ENCODE results near the gene PIGK.

The PIGK gene

DNA sequence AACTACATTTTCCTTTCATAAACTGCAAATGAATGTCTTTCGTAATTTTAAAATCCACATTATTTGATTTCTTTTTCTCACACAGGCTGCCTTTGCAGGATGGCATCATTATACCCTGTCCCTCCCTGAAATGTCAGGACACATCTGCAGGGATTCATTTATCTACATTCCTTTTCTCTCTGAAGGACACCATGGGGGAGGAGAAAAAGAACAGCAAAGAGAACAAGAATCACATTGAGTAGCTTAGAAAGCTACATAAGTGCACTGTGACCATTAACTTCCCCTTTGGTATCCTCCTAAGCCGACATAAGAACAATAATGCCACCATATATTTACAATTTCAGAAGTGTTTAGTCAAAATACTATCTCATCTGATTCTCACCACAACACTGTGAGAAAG, 129.5 kb downstream of the PIGK start:
- DNase-seq, result no peak

DNA sequence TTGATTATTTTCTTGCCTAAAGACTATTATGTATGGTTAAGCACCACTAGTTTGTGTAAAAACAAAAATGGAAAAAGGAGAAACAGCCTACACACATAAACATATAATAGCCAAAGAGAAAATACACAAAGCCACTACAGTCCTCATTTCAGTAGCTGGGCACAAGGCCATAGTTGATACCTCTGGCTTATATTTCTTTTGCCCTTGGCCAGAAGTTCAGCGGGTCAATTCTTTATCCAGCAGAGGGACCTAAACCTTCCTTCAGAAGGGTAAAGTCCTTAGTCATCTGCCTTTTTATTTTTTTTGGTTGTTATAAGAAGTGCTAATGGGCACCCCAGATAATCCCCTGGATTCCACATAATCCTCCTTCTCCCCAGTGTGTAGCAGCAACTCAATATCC, 134.1 kb downstream of the PIGK start:
- DNase-seq, result no peak

DNA sequence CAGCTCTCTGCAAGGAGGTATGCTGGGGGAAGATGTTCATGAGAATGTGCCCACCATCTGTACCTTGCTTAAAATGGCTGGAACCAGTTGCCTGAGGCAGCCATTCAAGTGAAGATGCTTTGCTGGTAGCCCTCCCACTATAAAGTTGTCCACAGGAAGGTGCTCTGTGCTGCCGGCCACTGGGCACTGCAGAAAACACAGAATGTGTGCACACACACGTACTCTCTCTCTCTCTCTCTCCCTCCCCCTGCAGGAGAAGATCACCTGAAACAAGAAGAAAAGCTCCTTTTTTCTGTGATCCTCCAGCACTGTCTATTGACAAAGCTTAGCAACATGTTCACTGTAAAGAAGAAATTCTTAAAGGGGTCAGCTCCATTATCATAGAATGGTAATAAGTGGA, 134.8 kb downstream of the PIGK start:
- no peak for DNase-seq

DNA sequence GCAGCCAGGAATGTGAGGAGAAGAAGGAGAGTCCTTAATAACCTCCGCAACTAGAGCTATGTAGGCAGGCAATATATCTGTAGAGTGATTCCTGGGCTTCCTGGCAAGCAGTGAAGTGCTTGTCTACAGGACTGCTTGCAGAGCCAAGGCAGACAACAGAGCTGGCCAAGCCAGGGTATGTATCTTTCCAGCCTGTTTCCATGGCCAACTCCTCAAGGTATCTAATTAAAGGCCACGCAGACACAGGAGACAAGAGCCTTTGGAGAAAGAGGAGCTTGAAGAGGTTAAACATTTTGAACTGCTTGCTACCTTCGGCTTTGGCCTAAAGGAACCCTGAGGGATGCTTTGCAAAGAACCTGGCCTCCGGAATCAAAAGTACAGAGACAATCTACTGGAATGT, 137.4 kb downstream of the PIGK start:
- no peak for DNase-seq

DNA sequence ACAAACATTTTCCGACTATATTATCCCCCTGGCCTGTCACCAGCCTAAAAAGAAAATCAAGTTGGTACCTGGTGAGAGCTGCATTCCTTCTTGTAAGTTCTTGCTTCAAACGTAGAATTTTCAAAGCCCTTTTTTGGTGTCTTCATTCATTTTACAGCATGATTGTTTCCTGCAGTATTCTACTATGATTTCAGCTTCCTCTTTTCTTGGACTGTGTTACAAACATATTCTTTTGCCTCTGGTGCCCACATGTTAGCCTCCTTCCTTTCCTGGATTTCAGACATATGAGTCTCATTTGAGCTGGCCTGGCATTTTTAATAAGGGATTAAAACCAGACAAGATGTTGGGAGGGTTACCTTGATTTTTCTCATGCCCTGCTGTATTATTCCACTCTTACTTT, 142.5 kb downstream of the PIGK start:
- DNase-seq, result no peak

DNA sequence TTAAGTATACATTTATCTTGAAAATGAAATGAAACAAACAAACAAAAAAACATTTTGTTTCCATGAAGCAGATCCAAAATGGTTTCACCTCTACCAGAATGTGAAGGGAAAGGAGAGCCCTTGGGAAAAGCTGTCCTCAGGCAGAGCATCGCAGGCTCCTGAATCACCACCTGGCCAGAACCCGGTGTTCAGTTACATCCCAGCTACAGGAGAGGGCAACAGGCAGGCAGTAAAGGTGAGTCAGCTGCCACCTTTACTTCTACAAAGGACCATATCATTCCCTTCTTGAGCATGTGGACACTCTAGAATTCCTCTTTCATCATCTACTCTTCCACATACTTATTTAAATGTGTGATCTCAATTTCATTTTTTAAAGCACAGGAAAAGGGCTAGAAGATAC, 151.2 kb downstream of the PIGK start:
- no peak for DNase-seq

DNA sequence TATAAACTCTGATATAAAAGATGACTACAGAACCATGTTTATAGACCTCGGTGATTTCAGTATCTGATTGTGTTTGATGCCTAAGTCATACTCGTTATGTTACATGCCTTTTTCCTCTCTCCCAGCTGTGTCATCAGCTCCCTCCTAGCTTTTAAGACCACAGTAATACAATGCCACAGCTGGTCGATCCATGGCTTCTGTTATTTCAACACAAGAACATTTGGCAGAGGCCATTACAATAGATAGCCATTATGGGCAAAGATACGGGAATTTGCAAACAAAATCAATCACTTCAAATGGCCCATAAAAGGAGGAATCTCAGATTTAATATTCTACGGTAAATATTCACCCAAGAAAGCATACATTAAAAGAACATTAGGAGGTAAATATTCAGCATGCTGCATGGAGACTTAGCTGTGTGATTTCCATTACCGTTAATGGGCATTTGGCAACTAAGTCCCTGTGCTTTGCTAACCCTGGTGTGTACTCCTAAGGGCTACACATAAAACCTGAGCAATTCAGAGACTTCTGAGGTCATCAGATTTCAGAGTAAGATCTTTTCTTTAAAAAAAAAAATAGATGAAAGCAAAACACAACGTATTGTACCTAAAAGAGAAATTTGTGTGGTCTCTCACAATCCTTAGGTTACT, 153.4 kb downstream of the PIGK start:
- no peak for DNase-seq

DNA sequence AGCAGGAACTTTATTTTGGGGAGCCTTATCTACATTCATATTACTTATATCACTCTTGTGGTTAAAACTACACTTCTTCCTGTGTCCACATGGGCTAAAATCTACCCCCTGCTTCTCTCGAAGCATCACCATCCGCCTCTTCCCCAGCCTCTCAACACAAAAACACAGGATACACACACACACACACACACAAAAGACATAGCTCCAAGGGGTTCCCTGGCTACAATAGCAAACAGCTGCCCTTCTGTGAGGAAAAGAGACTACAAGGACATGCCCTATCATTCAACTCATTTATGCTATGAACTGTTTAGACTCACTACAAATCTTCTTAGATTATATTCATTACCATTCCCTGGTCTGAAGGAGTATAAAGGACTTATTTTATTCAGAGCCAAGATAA, 155.0 kb downstream of the PIGK start:
- DNase-seq, result no peak

DNA sequence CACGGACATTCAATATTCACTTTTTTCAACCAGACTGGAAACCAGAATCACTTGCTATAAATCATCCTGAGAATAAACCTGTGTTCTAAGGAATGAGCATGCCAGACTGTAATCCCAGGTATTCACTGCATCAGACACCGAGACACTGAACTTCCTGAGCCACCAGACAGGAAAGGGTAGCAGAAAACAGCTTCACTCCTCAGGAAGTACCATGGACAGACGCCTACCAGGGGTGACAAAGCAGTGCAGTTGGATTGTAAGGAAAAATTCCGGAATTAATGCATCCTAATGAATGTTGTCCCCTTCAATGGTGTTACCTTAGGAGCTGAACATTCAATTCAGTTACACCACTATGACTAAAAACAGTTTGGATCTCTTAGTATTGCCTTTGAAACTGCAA, 156.1 kb downstream of the PIGK start:
- DNase-seq, result no peak

DNA sequence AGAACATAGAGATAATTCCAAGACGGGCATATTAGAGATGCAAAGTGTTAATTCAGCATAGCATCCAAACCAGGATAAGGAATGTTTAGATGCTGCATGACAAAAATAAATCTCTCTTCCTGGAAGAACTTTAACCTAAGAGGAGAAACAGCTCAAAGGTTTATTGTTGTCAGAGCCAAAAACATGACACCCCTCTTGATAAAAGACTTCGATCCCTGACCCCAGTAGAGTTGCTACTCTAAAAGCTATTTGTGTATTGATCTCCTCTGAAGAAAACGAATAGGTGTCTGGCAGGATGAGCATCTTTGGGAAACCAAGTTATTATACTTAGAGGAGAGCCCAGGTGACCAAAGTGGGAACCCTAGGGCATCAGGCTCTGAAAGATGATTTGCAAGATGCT, 158.1 kb downstream of the PIGK start:
- DNase-seq, result no peak

DNA sequence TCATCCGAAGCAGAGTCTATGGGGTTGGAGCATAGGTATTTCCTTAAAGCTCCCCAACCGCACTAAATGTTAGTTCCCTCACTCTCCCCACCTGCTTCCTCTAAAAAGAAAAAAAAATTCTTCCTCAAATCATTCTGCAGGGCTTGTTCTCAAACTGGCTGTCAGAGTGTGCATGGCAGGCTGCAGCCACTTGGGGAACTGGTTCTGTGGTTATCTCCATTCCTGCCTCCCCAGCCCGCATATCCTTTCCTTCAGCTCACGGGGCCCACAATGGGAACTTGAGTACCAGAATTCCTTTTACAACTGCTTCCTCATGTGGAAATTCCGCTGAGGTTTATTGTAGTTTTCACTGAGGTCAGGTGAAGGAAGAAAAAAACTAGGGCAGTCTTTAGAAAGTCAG, 159.2 kb downstream of the PIGK start:
- no peak for DNase-seq

DNA sequence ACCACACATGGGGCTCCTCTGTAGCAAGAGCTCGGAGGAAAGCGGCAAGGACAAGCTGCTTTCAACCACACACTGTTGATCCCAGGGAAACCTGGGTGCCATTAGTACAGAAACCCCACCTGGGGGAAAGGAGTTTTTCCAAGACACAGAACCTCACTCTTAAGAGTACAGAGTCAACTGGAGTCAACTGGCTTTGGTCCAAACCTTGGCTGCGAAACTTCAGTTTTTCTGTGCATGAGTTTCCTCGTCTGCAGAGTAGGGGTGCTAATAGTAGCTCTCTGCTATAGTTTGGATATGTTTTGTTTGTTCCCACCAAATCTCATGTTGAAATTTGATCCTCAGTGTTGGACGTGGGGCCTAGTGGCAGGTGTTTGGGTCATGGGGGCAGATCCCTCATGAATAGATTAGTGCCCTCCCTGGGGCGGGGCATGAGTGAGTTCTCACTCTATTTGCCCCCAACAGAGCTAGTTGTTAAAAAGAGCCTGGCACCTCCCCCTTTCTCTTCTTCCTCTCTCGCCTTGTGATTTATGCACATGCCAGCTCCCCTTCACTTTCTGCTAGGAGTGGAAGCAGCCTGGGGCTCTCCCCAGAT, 161.1 kb downstream of the PIGK start:
- no peak for DNase-seq

DNA sequence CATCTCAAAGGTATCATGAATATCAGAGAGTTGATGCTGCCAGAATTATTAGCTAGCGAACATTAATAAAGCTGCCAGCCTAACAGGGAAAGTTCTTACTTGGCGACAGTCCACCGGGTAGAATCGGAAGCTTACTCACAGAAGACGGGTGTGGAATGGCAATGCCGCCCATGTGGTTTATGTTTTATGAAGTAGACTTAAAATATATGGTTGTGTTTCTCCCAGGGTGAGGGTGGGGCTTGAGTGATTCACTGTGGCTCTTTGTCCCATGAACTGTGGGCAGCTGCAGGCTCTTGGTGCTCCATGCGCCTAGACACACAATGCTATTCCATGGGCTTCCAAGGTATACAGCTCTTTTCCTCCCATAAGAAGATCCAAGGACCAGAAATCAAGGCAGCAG, 162.7 kb downstream of the PIGK start:
- no peak for DNase-seq

DNA sequence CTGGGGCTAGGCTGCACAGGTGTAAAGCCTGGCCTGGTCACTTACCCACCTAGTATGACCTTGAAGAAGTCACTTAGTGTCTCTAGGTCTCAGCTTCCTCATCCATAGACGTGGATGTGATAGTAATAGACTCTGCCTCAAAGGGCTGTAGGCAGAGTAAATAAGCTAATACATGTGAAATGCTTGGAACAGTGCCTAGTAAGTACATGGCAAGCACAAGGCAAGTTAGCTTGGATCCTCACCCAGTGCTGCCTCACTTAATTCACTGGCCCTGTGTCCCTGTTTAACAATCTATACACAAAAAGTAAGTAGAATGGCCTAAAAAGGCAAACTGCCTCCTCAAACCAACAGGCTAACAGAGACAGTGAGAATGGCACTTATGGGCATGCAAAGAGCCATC, 167.8 kb downstream of the PIGK start:
- DNase-seq, result no peak

DNA sequence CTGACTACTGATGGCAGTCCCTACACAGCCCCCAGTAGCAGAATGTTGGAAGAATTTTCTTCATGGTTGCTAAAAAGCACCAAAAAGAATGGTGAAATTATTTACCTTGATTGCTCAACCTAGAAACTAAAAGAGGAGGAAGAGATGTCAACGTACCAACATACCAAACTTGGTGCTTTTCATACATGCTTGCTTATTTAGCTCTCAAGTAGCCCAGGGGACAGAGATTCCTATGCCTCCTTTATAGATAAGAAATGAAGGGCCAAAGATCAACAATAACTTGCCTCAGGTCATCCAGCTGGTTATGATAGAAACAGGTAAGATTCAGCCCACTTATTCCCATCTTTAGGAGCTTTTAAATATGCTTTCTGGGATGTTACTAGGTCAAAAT, 170.6 kb downstream of the PIGK start:
- DNase-seq, result no peak

DNA sequence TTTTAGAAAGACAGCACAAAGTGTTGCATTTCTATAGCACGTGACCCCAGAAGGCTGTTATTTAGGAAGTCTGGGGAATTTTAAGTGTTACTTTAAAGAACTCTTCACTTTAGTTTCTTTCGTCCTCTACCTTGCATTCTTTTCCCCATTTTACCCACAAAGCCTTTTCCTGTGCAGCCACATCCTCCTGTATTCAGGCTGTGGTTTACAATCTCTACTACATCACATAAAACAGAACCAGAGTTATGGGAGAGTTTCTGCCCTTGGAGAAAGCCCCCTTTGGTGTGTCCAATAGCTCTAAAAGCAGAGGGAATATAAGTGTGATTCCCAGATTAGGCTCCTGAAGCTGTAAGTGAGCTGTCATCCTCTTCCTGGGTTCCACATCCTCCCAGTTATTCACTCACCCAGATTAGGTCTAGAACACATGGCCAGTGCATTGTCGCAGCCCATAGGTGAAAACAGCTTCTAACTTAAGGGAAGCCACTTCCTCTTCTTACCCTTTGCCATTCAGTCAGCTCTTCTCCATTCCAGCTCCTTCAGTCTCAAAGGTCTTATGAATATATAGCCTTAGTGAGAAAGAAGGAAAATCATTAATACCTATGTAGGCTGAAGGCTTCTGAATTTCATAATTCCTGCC, 171.1 kb downstream of the PIGK start:
- DNase-seq, result no peak

DNA sequence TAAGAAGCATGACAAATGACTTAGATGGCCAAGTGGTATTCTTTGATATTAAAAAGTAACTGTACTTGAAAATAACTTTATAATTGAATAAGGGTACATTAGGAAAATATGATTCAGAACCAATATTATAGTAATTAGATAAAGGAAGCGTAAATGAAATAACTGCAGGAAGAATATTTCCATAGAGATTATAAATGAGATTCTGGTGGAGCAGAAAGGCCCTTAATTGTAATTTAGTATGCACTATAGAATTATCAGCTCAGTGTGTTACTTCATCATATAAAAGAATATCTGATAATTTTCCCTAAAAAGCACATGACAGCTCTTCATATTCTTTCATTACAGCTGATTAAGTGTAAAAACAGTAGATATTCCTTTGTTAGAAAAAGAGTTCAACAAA, 171.7 kb downstream of the PIGK start:
- no peak for DNase-seq

DNA sequence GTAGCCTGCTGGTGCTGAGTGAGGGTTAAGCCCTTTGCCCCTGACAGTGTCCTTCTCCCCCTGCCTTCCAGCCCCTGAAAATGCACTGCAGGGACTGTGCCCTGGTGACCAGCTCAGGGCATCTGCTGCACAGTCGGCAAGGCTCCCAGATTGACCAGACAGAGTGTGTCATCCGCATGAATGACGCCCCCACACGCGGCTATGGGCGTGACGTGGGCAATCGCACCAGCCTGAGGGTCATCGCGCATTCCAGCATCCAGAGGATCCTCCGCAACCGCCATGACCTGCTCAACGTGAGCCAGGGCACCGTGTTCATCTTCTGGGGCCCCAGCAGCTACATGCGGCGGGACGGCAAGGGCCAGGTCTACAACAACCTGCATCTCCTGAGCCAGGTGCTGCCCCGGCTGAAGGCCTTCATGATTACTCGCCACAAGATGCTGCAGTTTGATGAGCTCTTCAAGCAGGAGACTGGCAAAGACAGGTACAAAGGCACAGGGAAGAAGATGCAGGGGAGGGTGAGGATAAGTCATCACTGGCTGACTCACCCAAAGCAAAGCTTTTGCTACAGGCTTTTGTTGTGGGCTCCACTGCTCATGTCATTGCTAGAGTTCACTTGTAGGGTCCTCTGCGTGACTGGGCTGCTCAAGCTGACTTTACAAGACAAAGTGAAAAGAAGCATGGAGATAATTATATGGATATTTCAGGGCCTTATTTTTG, 174.9 kb downstream of the PIGK start:
- no peak for DNase-seq

DNA sequence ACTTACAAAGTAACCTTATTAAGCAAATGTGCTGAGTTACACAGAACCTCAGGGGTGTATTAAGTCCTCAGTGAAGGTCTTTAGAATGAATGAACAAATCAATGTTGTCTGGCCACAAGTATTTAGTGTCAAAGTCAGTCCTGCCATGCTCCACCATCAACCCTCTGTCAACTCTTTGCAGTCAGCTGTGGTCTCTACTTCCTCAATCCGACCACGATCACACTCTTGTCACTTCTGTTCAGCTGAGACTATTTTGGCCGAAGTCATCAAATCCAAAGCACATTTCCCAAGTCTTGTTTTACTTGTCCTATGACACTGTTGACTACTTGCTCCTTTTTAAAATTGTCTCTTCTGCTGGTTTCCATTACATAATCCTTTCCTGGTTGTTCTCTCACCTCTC, 178.4 kb downstream of the PIGK start:
- no peak for DNase-seq

DNA sequence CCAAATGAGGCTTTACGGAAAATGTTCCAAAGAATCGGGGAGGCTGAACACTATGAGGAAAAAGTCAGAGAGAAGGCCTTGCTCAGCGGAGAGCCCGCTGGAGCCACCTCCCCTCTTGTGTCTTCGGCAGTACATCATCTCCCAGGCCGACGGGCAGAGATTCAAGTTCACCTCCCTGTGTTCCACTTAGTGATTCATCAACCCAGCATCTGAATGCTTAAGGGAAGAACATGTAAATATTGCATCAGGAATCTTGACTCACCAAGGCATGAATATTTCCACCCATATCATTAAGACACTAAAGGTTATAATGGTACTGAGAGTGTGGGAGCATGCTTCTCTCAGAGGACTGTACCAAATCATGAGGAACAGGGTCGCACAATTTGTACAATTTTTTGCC, 179.5 kb downstream of the PIGK start:
- DNase-seq, result no peak

DNA sequence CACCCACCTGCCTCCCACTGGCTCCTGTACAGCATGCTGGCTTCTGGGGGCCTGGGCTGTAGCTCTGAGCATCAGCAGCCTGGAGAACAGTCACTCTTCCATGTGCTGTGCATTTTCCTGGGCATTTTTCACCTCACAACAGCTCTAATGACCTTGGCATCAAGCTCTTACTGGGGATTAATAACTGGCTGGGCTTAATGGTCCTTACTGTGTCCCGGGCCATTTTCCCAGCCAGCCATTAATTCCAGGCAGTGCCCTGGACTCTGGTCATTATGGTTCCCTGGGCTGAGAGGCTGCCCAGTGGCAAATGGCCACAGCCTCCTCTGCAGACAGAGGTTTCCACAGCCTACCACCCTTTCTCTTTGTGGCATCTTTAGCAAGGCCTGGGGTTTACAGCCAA, 180.1 kb downstream of the PIGK start:
- DNase-seq, result no peak
